HG03097 (cell line): ENCODE results near the gene UBE2E2.

Source experiments
- ATAC-seq: cut with Tn5 transposase; IDR thresholded peaks from one replicate; pipeline ENCODE4 v1.9.1; 2021; ENCODE audit not compliant: unreplicated experiment, low FRiP score

Gene UBE2E2

GRCh38 chr3:23495507-23495906, 292.4 kb downstream of the UBE2E2 start:
- ATAC-seq, result no peak

GRCh38 chr3:23496165-23496564, 293.0 kb downstream of the UBE2E2 start:
- no peak for ATAC-seq

- no peak for ATAC-seq
These were observed 294.0 kb downstream of the UBE2E2 start for GRCh38 chr3:23497156-23497555.

- ATAC-seq, result no peak
These were observed 298.2 kb downstream of the UBE2E2 start for GRCh38 chr3:23501201-23501802.

- no peak for ATAC-seq
These were observed 305.3 kb downstream of the UBE2E2 start for GRCh38 chr3:23508464-23508863.

GRCh38 chr3:23518441-23518840, 315.3 kb downstream of the UBE2E2 start:
- no peak for ATAC-seq

- peak; percentile 63 for ATAC-seq
These were observed 316.4 kb downstream of the UBE2E2 start for GRCh38 chr3:23519314-23520208.

- ATAC-seq, result no peak
These were observed 324.2 kb downstream of the UBE2E2 start for GRCh38 chr3:23527326-23527725.

- no peak for ATAC-seq
These were observed 330.5 kb downstream of the UBE2E2 start for GRCh38 chr3:23533596-23533995.

- no peak for ATAC-seq
These were observed 330.9 kb downstream of the UBE2E2 start for GRCh38 chr3:23533996-23534395.

GRCh38 chr3:23537101-23537551, 334.0 kb downstream of the UBE2E2 start:
- ATAC-seq, result no peak

- no peak for ATAC-seq
These were observed 336.1 kb downstream of the UBE2E2 start for GRCh38 chr3:23539185-23539584.

GRCh38 chr3:23540600-23540999, 337.5 kb downstream of the UBE2E2 start:
- no peak for ATAC-seq

GRCh38 chr3:23542079-23542478, 339.0 kb downstream of the UBE2E2 start:
- no peak for ATAC-seq

- no peak for ATAC-seq
These were observed 343.1 kb downstream of the UBE2E2 start for GRCh38 chr3:23546181-23546580.

GRCh38 chr3:23547905-23548650, 345.0 kb downstream of the UBE2E2 start:
- ATAC-seq, result no peak

- no peak for ATAC-seq
These were observed 345.6 kb downstream of the UBE2E2 start for GRCh38 chr3:23548706-23549105.

GRCh38 chr3:23549148-23549910, 346.2 kb downstream of the UBE2E2 start:
- ATAC-seq, result no peak

GRCh38 chr3:23550402-23550801, 347.3 kb downstream of the UBE2E2 start:
- peak; percentile 76 for ATAC-seq

- no peak for ATAC-seq
These were observed 349.4 kb downstream of the UBE2E2 start for GRCh38 chr3:23552506-23552905.
